A673 (cell line): Measurements from ENCODE around the gene FGFBP2. TPM values are rescaled to one million over a fixed set of nuclear protein-coding genes. Genes with fewer than 3 reads are reported as not detected.

Experiments used
- BruUV-seq: library from RNA; stranded (reverse); fragments of 400-500 nt; replicated peaks from 2 replicates; lab custom pipeline; 2021; lab: Mats Ljungman, UMichigan
- CTCF ChIA-PET: fragments of 300-600 bp; sonication (Branson Sonifier 250); formaldehyde crosslinking; loops from one replicate; lab custom pipeline; 2022; ENCODE audit warnings: antibody characterized with exemption; lab: Charles Lee
- POLR2A ChIA-PET: fragments of 300-600 bp; sonication (Branson Sonifier 250); formaldehyde crosslinking; loops from one replicate; lab custom pipeline; 2022; ENCODE audit warnings: antibody characterized with exemption; ENCODE audit not compliant: low non-redundant PET; lab: Charles Lee
- DNase-seq: peaks from one replicate; pipeline ENCODE4 v3.0.0-alpha.2; 2015; ENCODE audit warnings: low spot score
- H3K27ac ChIP-seq: fragments of 200-600 bp; sonication (generic); 2 replicates; pipeline ENCODE4 v1.5.1; 2016; ENCODE audit warnings: mixed run types, low read depth, mild to moderate bottlenecking, mixed read lengths, antibody characterized with exemption, low read length; ENCODE audit not compliant: poor library complexity, severe bottlenecking
- H3K27me3 ChIP-seq: fragments of 200-600 bp; sonication (generic); replicated peaks from 2 replicates; pipeline ENCODE4 v1.6.1; 2017; ENCODE audit warnings: mixed run types, low read depth, mild to moderate bottlenecking, mixed read lengths, antibody characterized with exemption, low read length; ENCODE audit not compliant: insufficient read depth, poor library complexity
- H3K36me3 ChIP-seq: fragments of 200-600 bp; sonication (generic); 2 replicates; pipeline ENCODE4 v1.6.1; 2016; ENCODE audit warnings: mixed run types, mild to moderate bottlenecking, mixed read lengths, antibody characterized with exemption, low read length; ENCODE audit not compliant: insufficient read depth, poor library complexity, severe bottlenecking
- H3K4me1 ChIP-seq: fragments of 200-600 bp; sonication (generic); 2 replicates; pipeline ENCODE4 v1.6.1; 2017; ENCODE audit warnings: mixed run types, mild to moderate bottlenecking, mixed read lengths, antibody characterized with exemption, low read length; ENCODE audit not compliant: insufficient read depth, poor library complexity, severe bottlenecking
- H3K4me3 ChIP-seq: fragments of 200-600 bp; sonication (generic); 2 replicates; pipeline ENCODE4 v1.5.1; 2016; ENCODE audit warnings: low read depth, mixed run types, mild to moderate bottlenecking, mixed read lengths, low read length; ENCODE audit not compliant: poor library complexity, severe bottlenecking
- H3K9me3 ChIP-seq: fragments of 200-600 bp; sonication (generic); 2 replicates; pipeline ENCODE4 v1.6.1; 2016; ENCODE audit warnings: mixed run types, low read depth, mild to moderate bottlenecking, mixed read lengths, antibody characterized with exemption, low read length; ENCODE audit not compliant: poor library complexity, severe bottlenecking
- EZH2 ChIP-seq: fragments of 200-600 bp; sonication (generic); IDR thresholded peaks from 2 replicates; pipeline ENCODE4 v1.6.1; 2017; ENCODE audit warnings: borderline replicate concordance, low read depth, mild to moderate bottlenecking, mixed read lengths, antibody characterized with exemption, low read length; ENCODE audit not compliant: poor library complexity, severe bottlenecking
- intact Hi-C: fragments of 100-400 bp; cut with micrococcal nuclease; formaldehyde crosslinking; loops from one replicate; pipeline ENCODE4 v1.10.0; 2022; ENCODE audit not compliant: unreplicated experiment
- total RNA-seq: library from RNA; stranded (reverse); gene quantifications from 2 replicates; pipeline ENCODE4 v1.2.3, GENCODE V29; 2021
- TF ChIP-seq, protein P1 (sequence below): fragments of 300-800, 200-600 bp; sonication (generic); conservative IDR thresholded peaks from 2 replicates; pipeline ENCODE4 v1.5.1; 2017; ENCODE audit warnings: low read depth, mild to moderate bottlenecking, antibody characterized with exemption, low read length, moderate library complexity, mixed read lengths

FGFBP2 gene
- total RNA-seq, 1 experiment from 2014 or later = not detected

GRCh38 chr4:16001484-16001858 is 38.5 kb upstream of the FGFBP2 start:
- no peaks in the 10 kb centered on the region for H3K36me3 ChIP-seq
- no peaks in the 10 kb centered on the region for H3K4me1 ChIP-seq
- DNase-seq = peak; percentile 82
- no peak overlapping the region for H3K4me3 ChIP-seq
- no peaks in the 10 kb centered on the region for H3K9me3 ChIP-seq
- no TSS peak for BruUV-seq
- no peak for TF ChIP-seq EZH2
- TF ChIP-seq, protein P1, sequence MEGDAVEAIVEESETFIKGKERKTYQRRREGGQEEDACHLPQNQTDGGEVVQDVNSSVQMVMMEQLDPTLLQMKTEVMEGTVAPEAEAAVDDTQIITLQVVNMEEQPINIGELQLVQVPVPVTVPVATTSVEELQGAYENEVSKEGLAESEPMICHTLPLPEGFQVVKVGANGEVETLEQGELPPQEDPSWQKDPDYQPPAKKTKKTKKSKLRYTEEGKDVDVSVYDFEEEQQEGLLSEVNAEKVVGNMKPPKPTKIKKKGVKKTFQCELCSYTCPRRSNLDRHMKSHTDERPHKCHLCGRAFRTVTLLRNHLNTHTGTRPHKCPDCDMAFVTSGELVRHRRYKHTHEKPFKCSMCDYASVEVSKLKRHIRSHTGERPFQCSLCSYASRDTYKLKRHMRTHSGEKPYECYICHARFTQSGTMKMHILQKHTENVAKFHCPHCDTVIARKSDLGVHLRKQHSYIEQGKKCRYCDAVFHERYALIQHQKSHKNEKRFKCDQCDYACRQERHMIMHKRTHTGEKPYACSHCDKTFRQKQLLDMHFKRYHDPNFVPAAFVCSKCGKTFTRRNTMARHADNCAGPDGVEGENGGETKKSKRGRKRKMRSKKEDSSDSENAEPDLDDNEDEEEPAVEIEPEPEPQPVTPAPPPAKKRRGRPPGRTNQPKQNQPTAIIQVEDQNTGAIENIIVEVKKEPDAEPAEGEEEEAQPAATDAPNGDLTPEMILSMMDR = peak; percentile 90
- intact Hi-C loops = loop anchor here (1.0 to 5.0 kb wide), 3 partner anchors 39 to 524 kb away; partner anchors contain the start of gene FGFBP2
- ChIA-PET CTCF (interaction anchor here (0.6 to 2.1 kb wide), 5 partner anchors 45 to 263 kb away, joined by 3 to 14 read pairs (median 4); no protein-coding TSS in a partner anchor), POLR2A (no interaction called here)
- no peak overlapping the region for H3K27ac ChIP-seq
- H3K27me3 ChIP-seq = no peaks in the 10 kb centered on the region

DNA sequence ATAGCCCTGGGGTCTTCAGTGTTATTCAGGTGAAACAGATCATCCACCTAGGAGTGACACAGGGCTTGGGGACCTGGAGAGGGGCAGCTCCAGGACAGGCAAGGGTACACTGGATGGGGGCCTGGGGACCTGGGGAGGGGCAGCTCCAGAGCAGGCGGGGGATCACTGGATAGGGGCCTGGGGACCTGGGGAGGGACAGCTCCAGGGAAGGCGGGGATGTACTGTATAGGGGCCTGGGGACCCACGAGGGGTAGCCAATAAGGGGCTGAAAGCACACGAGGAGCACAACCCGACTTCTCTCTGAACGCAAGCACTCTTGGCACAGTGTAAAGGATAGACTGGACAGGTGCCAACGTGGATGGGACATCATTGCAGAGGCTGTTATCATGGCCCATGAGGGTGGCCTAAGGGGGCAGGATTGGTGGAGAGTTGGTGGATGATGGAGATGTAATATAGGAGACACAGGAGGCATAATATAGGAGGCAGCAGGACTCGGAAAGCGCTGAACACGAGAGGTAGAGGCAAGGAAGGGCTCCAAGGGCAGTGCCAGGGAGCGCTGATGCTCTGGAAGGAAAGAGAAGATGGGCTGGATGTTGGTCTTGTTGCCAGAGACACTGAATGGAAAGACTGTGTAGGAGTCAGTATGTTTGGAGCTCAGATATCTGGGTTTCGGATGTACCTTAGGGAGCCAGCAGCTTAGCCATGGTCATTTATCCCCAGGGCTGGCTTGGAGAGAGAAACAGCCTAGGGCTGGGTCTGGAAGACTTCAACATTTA is 37.9 kb upstream of the FGFBP2 start:
- H3K4me3 ChIP-seq = no peak overlapping the region
- H3K4me1 ChIP-seq = no peaks in the 10 kb centered on the region
- TF ChIP-seq, protein P1 = no peak
- no peak for TF ChIP-seq EZH2
- ChIA-PET CTCF (interaction anchor here (0.6 to 2.1 kb wide), 5 partner anchors 45 to 264 kb away, joined by 3 to 14 read pairs (median 4); no protein-coding TSS in a partner anchor), POLR2A (no interaction called here)
- no peaks in the 10 kb centered on the region for H3K27me3 ChIP-seq
- no peaks in the 10 kb centered on the region for H3K9me3 ChIP-seq
- no TSS peak for BruUV-seq
- no peaks in the 10 kb centered on the region for H3K36me3 ChIP-seq
- H3K27ac ChIP-seq = no peak overlapping the region
- DNase-seq = no peak
- intact Hi-C loops = loop anchor here (1.0 to 5.0 kb wide), 3 partner anchors 39 to 524 kb away; partner anchors contain the start of gene FGFBP2

GRCh38 chr4:15996773-15997172 is 33.8 kb upstream of the FGFBP2 start:
- no peak for DNase-seq

More at GRCh38 chr4:15996773-15997172, 33.8 kb upstream of the FGFBP2 start:
- Histone ChIP-seq H3K27me3 (no peaks in the 10 kb centered on the region), H3K27ac (no peak overlapping the region), H3K4me1 (no peaks in the 10 kb centered on the region), H3K9me3 (no peaks in the 10 kb centered on the region), H3K36me3 (no peaks in the 10 kb centered on the region), H3K4me3 (no peak overlapping the region)
- no peak for TF ChIP-seq EZH2
- TF ChIP-seq, protein P1 = no peak
- ChIA-PET CTCF (no interaction called here), POLR2A (interaction anchor here (0.6 kb wide), 1 partner anchor 209 kb away, joined by 3 read pairs; no protein-coding TSS in a partner anchor)
- intact Hi-C loops = loop anchor here (5.0 kb wide), 1 partner anchor 114 kb away; no protein-coding TSS in a partner anchor
- BruUV-seq = no TSS peak
